H1 (cell line): ENCODE data around the gene SMIM44.

Experiments used
- BCL11A ChIP-seq, 2 experiments: IDR thresholded peaks; one replicate each; pipeline ENCODE4 v1.6.1; 2011; ENCODE audit warnings: low read depth in 2 of 2, low read length in 2 of 2, mild to moderate bottlenecking in 2 of 2
- CTCF ChIP-seq, 3 experiments: IDR thresholded peaks; 1 replicate in 2 of 3; 2 replicates in 1 of 3; pipeline versions ENCODE4 v1.5.1 to v1.6.1; 2011; ENCODE audit warnings: low read length in 3 of 3, mild to moderate bottlenecking in 3 of 3, inconsistent platforms in 2 of 3, low read depth in 1 of 3, moderate library complexity in 1 of 3; ENCODE audit not compliant: insufficient read depth in 1 of 3; ENCODE audit errors: control extremely low read depth in 1 of 3
- MAX ChIP-seq: IDR thresholded peaks from 2 replicates; pipeline ENCODE4 v1.6.1; 2012; ENCODE audit warnings: inconsistent platforms
- POLR2AphosphoS5 ChIP-seq: IDR thresholded peaks from 2 replicates; pipeline ENCODE4 v1.6.1; 2011; ENCODE audit warnings: low read depth, low read length
- SP1 ChIP-seq: IDR thresholded peaks from 2 replicates; pipeline ENCODE4 v1.6.1; 2011; ENCODE audit warnings: low read depth, low read length

- TF ChIP-seq SP1 (no peak), CTCF (IDR thresholded peaks at IDR 0.05; ENCODE audit: control extremely low read depth in 1 of 3, insufficient read depth in 1 of 3, low read depth in 1 of 3, low read length in 3 of 3) (no peak), BCL11A (IDR thresholded peaks at IDR 0.05; ENCODE audit: low read depth in 2 of 2, low read length in 2 of 2) (no peak), POLR2AphosphoS5 (no peak), MAX (no peak)
These were observed 8.6 kb downstream of the SMIM44 start for GRCh38 chr19:3474614-3475013.
